ENCODE results near the gene COX17.

The COX17 gene

GRCh38 chr3:119660474-119661440 is 16.4 kb downstream of the COX17 start, which contains the start of gene POPDC2:
POPDC2 (minus strand) TSS chr3:119660589; CDS start chr3:119660423, 166 bp downstream.
- TF ChIP-seq ZFX (IDR thresholded peaks at IDR 0.05; ENCODE audit: borderline replicate concordance) (no peak), CTCF (IDR thresholded peaks at IDR 0.05) (no peak)
- no peak within 1 kb of the TSS for H3K27ac ChIP-seq

- no peak overlapping the region for H3K27ac ChIP-seq
- no peak for TF ChIP-seq ZFX (IDR thresholded peaks at IDR 0.05; ENCODE audit: borderline replicate concordance)
- TF ChIP-seq CTCF (IDR thresholded peaks at IDR 0.05), result no peak
Measured at GRCh38 chr3:119659606-119660291, 17.5 kb downstream of the COX17 start.

- TF ChIP-seq ZFX (IDR thresholded peaks at IDR 0.05; ENCODE audit: borderline replicate concordance), result no peak
- no peak for TF ChIP-seq CTCF (IDR thresholded peaks at IDR 0.05)
- no peak overlapping the region for H3K27ac ChIP-seq
Measured at GRCh38 chr3:119658994-119659393, 18.2 kb downstream of the COX17 start.

GRCh38 chr3:119657887-119658702 is 19.1 kb downstream of the COX17 start:
- H3K27ac ChIP-seq, result no peak overlapping the region
- TF ChIP-seq ZFX (IDR thresholded peaks at IDR 0.05; ENCODE audit: borderline replicate concordance) (no peak), CTCF (IDR thresholded peaks at IDR 0.05) (no peak)

- TF ChIP-seq ZFX (IDR thresholded peaks at IDR 0.05; ENCODE audit: borderline replicate concordance), result no peak
- TF ChIP-seq CTCF (IDR thresholded peaks at IDR 0.05), result no peak
- H3K27ac ChIP-seq, result no peak overlapping the region
Measured at GRCh38 chr3:119653876-119654275, 23.3 kb downstream of the COX17 start.

- no peak overlapping the region for H3K27ac ChIP-seq
- TF ChIP-seq ZFX (IDR thresholded peaks at IDR 0.05; ENCODE audit: borderline replicate concordance) (no peak), CTCF (IDR thresholded peaks at IDR 0.05) (no peak)
Measured at GRCh38 chr3:119652306-119653033, 24.7 kb downstream of the COX17 start.
